ENCODE results near the gene RAB31.

The RAB31 gene

DNA sequence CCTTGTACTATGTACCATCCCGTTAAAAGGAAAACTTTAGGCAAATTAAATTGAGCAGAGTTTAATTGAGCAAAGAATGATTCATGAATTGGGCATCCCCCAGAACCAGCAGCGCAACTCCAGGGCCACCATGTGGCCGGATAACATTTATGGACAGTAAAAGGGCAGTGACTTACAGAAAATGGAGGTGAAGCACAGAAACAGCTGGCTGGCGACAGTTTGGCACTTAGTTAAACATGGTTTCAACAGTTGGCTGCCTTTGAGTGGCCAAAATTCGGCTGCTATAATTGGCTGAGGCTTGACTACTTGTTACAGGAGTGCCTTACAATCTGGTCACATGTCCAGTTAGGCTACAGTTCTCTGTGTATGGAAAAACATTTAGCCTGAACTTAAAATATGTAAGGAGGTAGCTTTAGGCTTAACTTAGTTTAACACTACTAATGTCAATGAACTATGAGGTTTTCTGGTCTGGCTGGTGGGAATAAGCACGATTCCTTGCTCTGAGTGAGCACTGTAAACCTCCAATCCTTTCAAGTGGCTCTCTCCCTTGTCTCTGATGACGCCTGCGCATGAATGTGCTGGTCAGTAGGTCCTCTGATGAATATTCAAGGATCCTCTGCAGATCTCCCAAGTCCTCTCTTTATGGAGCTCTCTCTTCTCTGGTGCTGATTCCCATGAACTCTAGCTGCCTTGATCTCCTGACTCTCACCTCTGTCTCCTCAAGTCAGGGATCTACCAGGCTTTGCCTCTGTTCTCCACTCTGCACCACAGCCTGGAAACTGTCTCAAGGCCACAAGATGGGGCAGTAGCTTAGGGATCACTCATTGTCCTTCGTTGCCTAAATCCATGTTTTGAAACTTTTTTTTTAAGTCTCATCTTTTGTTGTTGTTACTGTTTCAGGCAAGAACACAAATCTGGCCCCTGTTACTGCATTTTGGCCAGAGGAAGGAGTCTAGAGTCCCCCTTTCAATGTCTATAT lies 24.4 kb upstream of the RAB31 start:
- TF ChIP-seq, protein P1, sequence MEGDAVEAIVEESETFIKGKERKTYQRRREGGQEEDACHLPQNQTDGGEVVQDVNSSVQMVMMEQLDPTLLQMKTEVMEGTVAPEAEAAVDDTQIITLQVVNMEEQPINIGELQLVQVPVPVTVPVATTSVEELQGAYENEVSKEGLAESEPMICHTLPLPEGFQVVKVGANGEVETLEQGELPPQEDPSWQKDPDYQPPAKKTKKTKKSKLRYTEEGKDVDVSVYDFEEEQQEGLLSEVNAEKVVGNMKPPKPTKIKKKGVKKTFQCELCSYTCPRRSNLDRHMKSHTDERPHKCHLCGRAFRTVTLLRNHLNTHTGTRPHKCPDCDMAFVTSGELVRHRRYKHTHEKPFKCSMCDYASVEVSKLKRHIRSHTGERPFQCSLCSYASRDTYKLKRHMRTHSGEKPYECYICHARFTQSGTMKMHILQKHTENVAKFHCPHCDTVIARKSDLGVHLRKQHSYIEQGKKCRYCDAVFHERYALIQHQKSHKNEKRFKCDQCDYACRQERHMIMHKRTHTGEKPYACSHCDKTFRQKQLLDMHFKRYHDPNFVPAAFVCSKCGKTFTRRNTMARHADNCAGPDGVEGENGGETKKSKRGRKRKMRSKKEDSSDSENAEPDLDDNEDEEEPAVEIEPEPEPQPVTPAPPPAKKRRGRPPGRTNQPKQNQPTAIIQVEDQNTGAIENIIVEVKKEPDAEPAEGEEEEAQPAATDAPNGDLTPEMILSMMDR (IDR thresholded peaks at IDR 0.05; ENCODE audit: borderline replicate concordance, control extremely low read depth, extremely low read depth, insufficient read depth, missing control alignments): peak; percentile 29
- no peak for DNase-seq (ENCODE audit: low spot score)
- in situ Hi-C loops (cut with MboI; ENCODE audit: low sequenced_read_pairs, unreplicated experiment): no loop called here

DNA sequence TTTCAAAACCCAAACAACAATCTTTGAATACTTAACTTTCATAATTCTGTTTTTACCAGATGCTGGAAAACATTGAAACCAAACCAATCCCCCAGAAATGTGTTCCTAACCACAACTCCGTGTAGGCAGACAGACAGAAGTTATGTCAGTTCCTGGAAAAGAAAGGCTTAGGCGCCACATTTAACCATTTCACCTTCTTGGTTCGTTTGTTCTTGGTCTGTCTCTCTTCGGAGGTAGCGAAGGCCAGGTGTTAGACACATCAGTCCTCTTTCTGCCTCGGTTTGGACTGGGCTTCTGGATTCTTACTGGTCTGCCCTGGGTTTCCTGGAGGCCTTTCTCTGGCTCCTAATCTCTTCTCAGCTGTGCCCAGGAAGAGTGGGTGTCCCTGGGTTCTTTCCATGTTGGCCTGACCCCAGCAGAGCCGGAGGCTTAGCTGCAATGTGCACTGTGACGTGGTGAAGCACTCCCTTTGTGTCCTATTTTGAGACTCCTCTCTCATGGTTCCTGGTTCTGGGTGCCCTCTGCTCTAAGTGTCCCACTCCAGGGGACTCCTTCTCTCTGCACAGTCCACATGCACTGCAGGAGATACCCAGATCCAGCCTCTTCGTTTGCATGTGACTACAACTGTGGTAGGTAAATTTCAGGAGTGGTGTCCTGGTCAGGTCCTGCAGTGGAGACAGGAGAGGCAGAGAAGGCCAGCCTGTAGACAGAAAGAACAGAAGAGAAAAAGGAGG lies 23.1 kb upstream of the RAB31 start:
- TF ChIP-seq, protein P1 (IDR thresholded peaks at IDR 0.05; ENCODE audit: borderline replicate concordance, control extremely low read depth, extremely low read depth, insufficient read depth, missing control alignments): no peak
- in situ Hi-C loops (cut with MboI; ENCODE audit: low sequenced_read_pairs, unreplicated experiment): no loop called here
- no peak for DNase-seq (ENCODE audit: low spot score)

DNA sequence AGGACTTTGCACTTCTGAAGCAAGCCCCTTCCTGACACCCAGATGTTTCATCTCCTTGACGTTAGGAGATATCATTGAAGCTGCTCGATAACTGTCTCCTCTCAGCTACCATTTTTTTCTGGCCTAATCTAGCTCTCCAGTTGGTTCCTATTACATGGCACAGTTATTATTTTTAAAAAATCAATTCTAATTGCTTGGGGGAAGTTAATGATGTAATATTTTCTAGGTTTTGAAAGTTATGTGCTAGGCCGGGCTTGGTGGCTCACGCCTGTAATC lies 22.5 kb upstream of the RAB31 start:
- in situ Hi-C loops (cut with MboI; ENCODE audit: low sequenced_read_pairs, unreplicated experiment): no loop called here
- DNase-seq (ENCODE audit: low spot score): no peak
- TF ChIP-seq, protein P1 (IDR thresholded peaks at IDR 0.05; ENCODE audit: borderline replicate concordance, control extremely low read depth, extremely low read depth, insufficient read depth, missing control alignments): no peak

DNA sequence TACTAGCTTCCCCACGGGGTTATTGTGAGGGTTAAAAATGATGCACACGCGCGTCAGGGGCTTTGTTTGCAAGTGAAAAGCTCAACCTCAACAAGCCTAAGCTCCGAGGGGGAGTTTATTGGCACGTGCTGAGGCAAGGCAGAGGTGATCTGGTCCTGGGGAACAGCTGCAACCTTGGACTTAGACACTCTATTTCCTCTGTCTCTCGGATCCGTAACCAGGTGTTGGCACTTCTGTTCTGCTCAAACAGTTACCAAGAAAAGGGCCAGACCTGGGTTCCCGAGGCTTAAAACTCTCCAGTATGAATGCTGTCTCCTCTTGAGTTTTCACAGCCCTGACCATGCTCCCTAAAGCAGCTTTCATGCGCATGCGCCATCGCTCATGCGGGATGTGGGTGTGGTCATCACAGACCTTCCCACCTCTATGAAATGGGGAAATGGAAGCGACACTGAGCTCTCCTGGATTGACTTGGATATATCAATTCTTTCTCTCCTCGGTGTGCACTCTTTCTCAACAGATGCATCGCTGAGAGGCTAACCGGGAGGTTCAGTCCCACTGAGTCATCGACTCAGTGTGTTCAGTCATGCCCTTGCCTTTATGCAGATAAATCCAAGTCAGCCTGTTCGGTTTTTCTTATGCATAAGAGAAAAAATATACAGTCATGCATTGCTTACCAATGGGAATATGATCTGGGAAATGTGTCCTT lies 19.9 kb upstream of the RAB31 start:
- in situ Hi-C loops (cut with MboI; ENCODE audit: low sequenced_read_pairs, unreplicated experiment): no loop called here
- TF ChIP-seq, protein P1 (IDR thresholded peaks at IDR 0.05; ENCODE audit: borderline replicate concordance, control extremely low read depth, extremely low read depth, insufficient read depth, missing control alignments): no peak
- no peak for DNase-seq (ENCODE audit: low spot score)

DNA sequence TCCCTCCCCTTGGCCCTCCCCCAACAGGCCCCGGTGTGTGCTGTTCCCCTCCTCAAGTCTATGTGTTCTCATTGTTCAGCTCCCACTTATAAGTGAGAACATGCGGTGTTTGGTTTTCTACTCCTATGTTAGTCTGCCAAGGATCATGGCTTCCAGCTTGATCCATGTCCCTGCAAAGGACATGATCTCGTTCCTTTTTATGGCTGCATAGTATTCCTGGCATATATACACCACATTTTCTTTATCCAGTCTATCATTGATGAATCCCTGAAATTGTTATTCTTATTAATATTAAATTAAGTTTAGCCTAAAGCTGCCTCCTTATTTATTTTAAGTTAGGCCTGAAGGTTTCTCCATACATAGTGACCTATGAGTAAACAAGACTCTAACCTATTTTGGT lies 18.8 kb upstream of the RAB31 start:
- in situ Hi-C loops (cut with MboI; ENCODE audit: low sequenced_read_pairs, unreplicated experiment): no loop called here
- DNase-seq (ENCODE audit: low spot score): no peak
- TF ChIP-seq, protein P1 (IDR thresholded peaks at IDR 0.05; ENCODE audit: borderline replicate concordance, control extremely low read depth, extremely low read depth, insufficient read depth, missing control alignments): no peak

DNA sequence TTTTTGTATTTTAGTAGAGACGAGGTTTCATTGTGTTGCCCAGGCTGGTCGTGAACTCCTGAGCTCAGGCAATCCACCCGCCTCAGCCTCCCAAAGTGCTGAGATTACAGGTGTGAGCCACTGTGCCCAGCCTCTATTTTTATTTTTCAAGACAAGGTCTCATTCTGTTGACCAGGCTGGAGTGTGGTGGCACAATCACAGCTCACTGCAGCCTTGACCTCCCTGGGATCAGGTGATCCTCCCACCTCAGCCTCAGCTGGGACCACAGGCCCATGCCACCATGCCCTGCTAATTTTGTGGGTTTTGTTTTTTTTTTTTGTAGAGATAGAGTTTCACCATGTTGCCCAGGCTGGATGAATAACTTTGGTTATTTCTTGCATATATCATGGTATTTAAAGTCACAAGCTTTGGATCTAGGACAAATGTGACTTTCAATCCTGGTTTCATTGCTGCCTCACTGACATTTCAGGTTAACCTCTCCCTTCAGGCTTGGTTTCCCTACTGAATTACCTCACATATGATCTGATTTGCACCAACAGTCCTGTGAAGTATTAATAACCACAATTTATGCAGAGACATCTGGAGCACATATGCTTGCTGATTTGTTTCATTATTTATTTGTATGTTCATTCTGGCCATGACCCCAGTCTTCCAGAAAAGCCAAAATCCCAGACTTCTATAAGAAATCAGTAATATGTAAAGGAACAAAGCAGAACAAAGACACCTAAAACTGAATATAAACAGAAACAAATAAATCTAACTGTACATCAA lies 17.5 kb upstream of the RAB31 start:
- TF ChIP-seq, protein P1 (IDR thresholded peaks at IDR 0.05; ENCODE audit: borderline replicate concordance, control extremely low read depth, extremely low read depth, insufficient read depth, missing control alignments): no peak
- in situ Hi-C loops (cut with MboI; ENCODE audit: low sequenced_read_pairs, unreplicated experiment): no loop called here
- no peak for DNase-seq (ENCODE audit: low spot score)
